Measurements from ENCODE around the gene HK1.
"Not testable (repeated sequence)": the region's sequence is repeated elsewhere in the genome, so short reads cannot be mapped to it uniquely, and the experiment has no call there.

Gene HK1

GRCh38 chr10:69317626-69318105 is 39.4 kb downstream of the HK1 start:
- no peaks in the 10 kb centered on the region for H3K27me3 Mint-ChIP-seq
- H3K27ac Mint-ChIP-seq (ENCODE audit: low read depth) = peak overlapping the region; percentile 71
- H3K36me3 Mint-ChIP-seq (ENCODE audit: insufficient read depth) = peaks cover 4% of the 10 kb centered on the region
- no peaks in the 10 kb centered on the region for H3K9me3 Mint-ChIP-seq
- ATAC-seq (replicated peaks; ENCODE audit: extremely low read depth, poor library complexity, severe bottlenecking) (no peak), DNase-seq (ENCODE audit: low spot score in 2 of 2) (no peak)
- H3K4me3 Mint-ChIP-seq = peak overlapping the region; percentile 98
- peaks cover 40% of the 10 kb centered on the region for H3K4me1 Mint-ChIP-seq

DNA sequence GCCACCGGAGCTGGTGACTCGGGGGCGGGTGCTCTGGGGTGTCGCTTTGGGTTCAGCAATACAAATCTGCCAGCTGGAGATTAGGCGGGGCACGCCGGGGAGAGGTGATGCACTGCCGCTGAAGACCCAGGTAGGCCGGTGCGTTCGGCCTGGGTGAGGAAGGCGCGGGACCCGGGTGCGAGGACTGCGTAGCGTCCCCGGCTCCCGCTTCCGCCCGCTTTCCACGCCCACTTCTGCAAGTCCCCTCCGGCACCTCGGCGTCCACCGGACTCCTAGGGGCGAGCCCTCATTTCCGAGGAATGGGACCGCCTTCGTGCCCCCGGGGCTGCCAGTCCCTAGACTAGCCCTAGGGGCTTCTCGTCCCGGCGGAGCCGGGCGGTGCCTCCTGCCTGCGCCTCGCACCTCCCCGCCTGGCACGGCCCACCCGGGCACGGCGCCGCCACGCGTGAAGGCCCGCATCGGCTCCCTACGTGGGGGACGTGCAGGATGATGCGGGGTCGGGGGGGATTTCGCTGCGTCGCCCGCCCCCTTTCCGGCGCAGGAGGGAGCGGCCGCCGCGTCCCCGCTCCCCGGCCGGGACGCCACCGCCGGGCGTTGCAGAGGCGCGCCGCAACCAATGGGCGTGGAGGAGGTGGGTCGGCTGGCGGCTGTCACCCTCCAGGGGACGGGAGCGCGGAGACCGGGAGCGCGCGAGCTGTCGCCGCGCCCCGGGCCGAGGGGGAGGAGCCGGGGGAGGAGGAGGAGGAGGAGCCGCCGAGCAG is 40.0 kb downstream of the HK1 start:
- H3K4me3 Mint-ChIP-seq = peak overlapping the region; percentile 98
- no peaks in the 10 kb centered on the region for H3K27me3 Mint-ChIP-seq
- no peaks in the 10 kb centered on the region for H3K9me3 Mint-ChIP-seq
- peak; percentile 87 for ATAC-seq (replicated peaks; ENCODE audit: extremely low read depth, poor library complexity, severe bottlenecking)
- H3K36me3 Mint-ChIP-seq (ENCODE audit: insufficient read depth) = peaks cover 2% of the 10 kb centered on the region
- H3K4me1 Mint-ChIP-seq = peaks cover 44% of the 10 kb centered on the region
- DNase-seq (ENCODE audit: low spot score in 2 of 2) = peak; percentile 76 to 87
- peak overlapping the region; percentile 86 for H3K27ac Mint-ChIP-seq (ENCODE audit: low read depth)

GRCh38 chr10:69318867-69319727 is 40.8 kb downstream of the HK1 start:
- Mint-ChIP-seq H3K27me3 (no peaks in the 10 kb centered on the region), H3K4me1 (peaks cover 49% of the 10 kb centered on the region), H3K36me3 (ENCODE audit: insufficient read depth) (peaks cover 2% of the 10 kb centered on the region), H3K9me3 (no peaks in the 10 kb centered on the region), H3K4me3 (peak overlapping the region; percentile 98), H3K27ac (ENCODE audit: low read depth) (peak overlapping the region; percentile 86)
- ATAC-seq (replicated peaks; ENCODE audit: extremely low read depth, poor library complexity, severe bottlenecking) (peak; percentile 26), DNase-seq (ENCODE audit: low spot score in 2 of 2) (peak; percentile 41 to 47)

DNA sequence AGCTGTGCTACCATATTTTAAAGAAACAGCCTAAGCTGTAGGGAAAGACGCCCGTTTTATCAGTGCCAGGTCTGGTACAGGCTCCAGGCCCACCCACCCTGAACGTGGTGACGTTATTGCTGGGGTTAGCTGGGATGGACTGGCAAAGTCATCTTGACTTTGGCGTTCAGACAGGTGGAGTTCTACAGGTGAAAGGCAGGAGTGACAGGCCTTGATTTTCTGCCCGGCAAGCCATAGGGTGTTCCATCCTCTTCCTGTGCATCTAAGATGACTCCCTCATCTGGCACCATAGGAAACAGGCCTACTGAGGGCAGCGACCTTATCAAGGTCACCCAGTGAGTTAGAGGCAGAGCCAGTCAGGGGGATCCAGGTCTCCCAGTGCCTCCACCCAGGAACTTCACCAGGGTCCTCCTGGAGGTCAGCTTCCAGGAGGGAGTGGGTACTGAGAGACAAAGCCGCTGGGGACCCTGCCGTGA is 41.6 kb downstream of the HK1 start:
- no peak for DNase-seq (ENCODE audit: low spot score in 2 of 2)
- H3K27ac Mint-ChIP-seq (ENCODE audit: low read depth) = peak overlapping the region; percentile 86
- no peaks in the 10 kb centered on the region for H3K9me3 Mint-ChIP-seq
- H3K27me3 Mint-ChIP-seq = no peaks in the 10 kb centered on the region
- peaks cover 49% of the 10 kb centered on the region for H3K4me1 Mint-ChIP-seq
- peaks cover 2% of the 10 kb centered on the region for H3K36me3 Mint-ChIP-seq (ENCODE audit: insufficient read depth)
- no peak for ATAC-seq (replicated peaks; ENCODE audit: extremely low read depth, poor library complexity, severe bottlenecking)
- H3K4me3 Mint-ChIP-seq = peak overlapping the region; percentile 98

GRCh38 chr10:69320521-69320920 is 42.2 kb downstream of the HK1 start:
- no peak for DNase-seq (ENCODE audit: low spot score in 2 of 2)
- no peaks in the 10 kb centered on the region for H3K9me3 Mint-ChIP-seq
- peak overlapping the region; percentile 98 for H3K4me3 Mint-ChIP-seq
- H3K27ac Mint-ChIP-seq (ENCODE audit: low read depth) = peak overlapping the region; percentile 86
- H3K27me3 Mint-ChIP-seq = no peaks in the 10 kb centered on the region
- peaks cover 49% of the 10 kb centered on the region for H3K4me1 Mint-ChIP-seq
- peaks cover 4% of the 10 kb centered on the region for H3K36me3 Mint-ChIP-seq (ENCODE audit: insufficient read depth)
- ATAC-seq (replicated peaks; ENCODE audit: extremely low read depth, poor library complexity, severe bottlenecking) = no peak

DNA sequence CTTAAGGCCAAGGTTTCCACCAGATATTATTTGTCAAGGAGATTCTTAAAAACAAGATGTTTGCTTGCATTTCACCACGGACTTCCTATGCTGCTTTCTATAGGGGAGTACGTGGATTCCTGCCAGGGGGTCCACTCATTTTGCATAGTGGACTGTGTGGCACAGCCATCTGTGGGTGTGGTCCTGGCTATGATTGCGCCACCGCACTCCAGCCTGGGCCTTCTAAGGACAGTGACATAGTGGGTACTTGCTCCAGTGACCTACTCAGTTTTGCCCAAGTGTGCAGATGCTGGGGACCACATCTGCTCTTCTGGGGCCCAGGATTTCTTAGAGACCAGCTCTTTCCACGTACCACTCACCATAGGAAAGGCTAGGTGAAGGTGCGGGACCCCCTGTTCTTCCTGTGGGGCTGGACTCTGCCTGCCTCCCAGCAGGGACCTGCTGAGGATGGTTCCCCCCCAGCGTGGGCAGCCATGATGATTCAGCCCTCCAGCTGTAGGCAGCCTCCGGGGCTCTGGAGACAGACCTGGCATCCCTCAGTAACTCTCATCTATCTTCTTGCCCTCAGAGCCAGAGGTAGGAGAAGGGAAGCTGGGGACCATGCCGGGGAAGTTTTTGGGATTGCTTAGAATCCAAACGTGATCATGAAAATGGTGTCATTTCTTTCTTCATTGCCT is 42.9 kb downstream of the HK1 start:
- Mint-ChIP-seq H3K9me3 (no peaks in the 10 kb centered on the region), H3K4me3 (peak overlapping the region; percentile 98), H3K36me3 (ENCODE audit: insufficient read depth) (peaks cover 6% of the 10 kb centered on the region), H3K27ac (ENCODE audit: low read depth) (peak overlapping the region; percentile 10), H3K4me1 (peaks cover 54% of the 10 kb centered on the region), H3K27me3 (no peaks in the 10 kb centered on the region)
- ATAC-seq (replicated peaks; ENCODE audit: extremely low read depth, poor library complexity, severe bottlenecking) = no peak
- no peak for DNase-seq (ENCODE audit: low spot score in 2 of 2)

GRCh38 chr10:69321865-69322264 is 43.6 kb downstream of the HK1 start:
- peaks cover 6% of the 10 kb centered on the region for H3K36me3 Mint-ChIP-seq (ENCODE audit: insufficient read depth)
- H3K27ac Mint-ChIP-seq (ENCODE audit: low read depth) = peak overlapping the region; percentile 10
- no peaks in the 10 kb centered on the region for H3K27me3 Mint-ChIP-seq
- H3K4me3 Mint-ChIP-seq = no peak overlapping the region
- DNase-seq (ENCODE audit: low spot score in 2 of 2) (no peak), ATAC-seq (replicated peaks; ENCODE audit: extremely low read depth, poor library complexity, severe bottlenecking) (no peak)
- H3K4me1 Mint-ChIP-seq = peaks cover 57% of the 10 kb centered on the region
- H3K9me3 Mint-ChIP-seq = no peaks in the 10 kb centered on the region

DNA sequence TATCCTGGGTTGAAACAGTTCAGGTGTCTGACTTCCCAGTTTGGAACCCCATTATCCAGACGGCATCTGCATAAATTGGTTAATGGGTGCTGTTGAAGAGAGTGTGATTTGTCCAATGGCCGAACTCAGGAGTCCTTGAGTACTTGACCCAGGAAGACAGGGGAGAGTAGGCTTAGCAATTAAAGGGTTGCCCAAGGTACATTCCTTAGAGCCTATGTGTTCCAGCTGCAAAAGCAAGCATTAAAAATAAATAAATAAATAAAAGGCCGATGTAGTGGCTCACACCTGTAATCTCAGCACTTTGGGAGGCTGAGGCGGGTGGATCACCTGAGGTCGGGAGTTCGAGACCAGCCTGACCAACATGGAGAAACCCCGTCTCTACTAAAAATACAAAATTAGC is 44.0 kb downstream of the HK1 start:
- H3K4me3 Mint-ChIP-seq; H3K27ac Mint-ChIP-seq (ENCODE audit: low read depth); ATAC-seq (replicated peaks; ENCODE audit: extremely low read depth, poor library complexity, severe bottlenecking); DNase-seq (ENCODE audit: low spot score in 2 of 2); H3K36me3 Mint-ChIP-seq (ENCODE audit: insufficient read depth); H3K9me3 Mint-ChIP-seq; H3K27me3 Mint-ChIP-seq: not testable (repeated sequence)
- peaks cover 57% of the 10 kb centered on the region for H3K4me1 Mint-ChIP-seq

DNA sequence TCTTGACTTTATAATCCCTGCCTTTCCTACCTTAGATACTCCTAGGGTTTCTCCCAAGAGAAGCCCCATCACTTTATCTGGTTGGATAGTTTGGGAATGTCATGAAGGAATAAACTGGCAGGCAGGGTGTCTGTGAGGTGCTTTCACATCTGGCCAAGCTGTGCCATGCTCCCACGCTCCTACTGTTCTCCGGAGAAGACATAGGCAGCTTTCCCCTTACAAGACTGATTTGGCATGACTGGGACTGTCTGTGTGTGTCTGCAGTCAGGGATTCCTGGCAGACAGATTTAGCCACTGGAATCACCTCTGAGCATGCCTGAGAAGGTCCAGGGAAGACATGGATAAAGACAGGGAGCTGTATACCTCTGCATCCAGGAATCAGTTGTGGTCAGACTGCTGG is 45.3 kb downstream of the HK1 start:
- Mint-ChIP-seq H3K4me1 (peaks cover 60% of the 10 kb centered on the region), H3K36me3 (ENCODE audit: insufficient read depth) (peaks cover 6% of the 10 kb centered on the region), H3K4me3 (no peak overlapping the region), H3K9me3 (no peaks in the 10 kb centered on the region), H3K27ac (ENCODE audit: low read depth) (no peak overlapping the region), H3K27me3 (no peaks in the 10 kb centered on the region)
- DNase-seq (ENCODE audit: low spot score in 2 of 2) (no peak), ATAC-seq (replicated peaks; ENCODE audit: extremely low read depth, poor library complexity, severe bottlenecking) (no peak)

DNA sequence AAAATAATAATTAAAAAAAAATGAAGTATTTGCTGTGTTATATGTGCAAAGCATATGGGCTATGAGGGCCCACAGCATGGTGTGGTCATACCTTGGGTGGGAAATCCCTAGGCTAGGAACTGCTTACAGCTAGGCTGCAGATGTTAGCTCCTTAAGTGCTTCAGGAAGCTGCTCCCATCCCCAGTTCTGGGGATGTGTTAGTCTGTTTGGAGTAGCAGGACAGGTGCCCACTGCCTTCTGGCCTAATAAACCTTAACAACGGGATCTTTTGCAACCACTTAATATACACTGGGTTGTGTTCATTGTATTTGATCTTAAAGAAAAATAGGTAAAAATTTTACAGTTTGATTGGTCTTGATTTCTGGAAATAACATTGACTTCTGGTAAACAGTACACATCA is 46.3 kb downstream of the HK1 start:
- H3K9me3 Mint-ChIP-seq = no peaks in the 10 kb centered on the region
- peaks cover 62% of the 10 kb centered on the region for H3K4me1 Mint-ChIP-seq
- DNase-seq (ENCODE audit: low spot score in 2 of 2) (no peak), ATAC-seq (replicated peaks; ENCODE audit: extremely low read depth, poor library complexity, severe bottlenecking) (no peak)
- H3K36me3 Mint-ChIP-seq (ENCODE audit: insufficient read depth) = peaks cover 6% of the 10 kb centered on the region
- H3K27me3 Mint-ChIP-seq = no peaks in the 10 kb centered on the region
- no peak overlapping the region for H3K27ac Mint-ChIP-seq (ENCODE audit: low read depth)
- no peak overlapping the region for H3K4me3 Mint-ChIP-seq

DNA sequence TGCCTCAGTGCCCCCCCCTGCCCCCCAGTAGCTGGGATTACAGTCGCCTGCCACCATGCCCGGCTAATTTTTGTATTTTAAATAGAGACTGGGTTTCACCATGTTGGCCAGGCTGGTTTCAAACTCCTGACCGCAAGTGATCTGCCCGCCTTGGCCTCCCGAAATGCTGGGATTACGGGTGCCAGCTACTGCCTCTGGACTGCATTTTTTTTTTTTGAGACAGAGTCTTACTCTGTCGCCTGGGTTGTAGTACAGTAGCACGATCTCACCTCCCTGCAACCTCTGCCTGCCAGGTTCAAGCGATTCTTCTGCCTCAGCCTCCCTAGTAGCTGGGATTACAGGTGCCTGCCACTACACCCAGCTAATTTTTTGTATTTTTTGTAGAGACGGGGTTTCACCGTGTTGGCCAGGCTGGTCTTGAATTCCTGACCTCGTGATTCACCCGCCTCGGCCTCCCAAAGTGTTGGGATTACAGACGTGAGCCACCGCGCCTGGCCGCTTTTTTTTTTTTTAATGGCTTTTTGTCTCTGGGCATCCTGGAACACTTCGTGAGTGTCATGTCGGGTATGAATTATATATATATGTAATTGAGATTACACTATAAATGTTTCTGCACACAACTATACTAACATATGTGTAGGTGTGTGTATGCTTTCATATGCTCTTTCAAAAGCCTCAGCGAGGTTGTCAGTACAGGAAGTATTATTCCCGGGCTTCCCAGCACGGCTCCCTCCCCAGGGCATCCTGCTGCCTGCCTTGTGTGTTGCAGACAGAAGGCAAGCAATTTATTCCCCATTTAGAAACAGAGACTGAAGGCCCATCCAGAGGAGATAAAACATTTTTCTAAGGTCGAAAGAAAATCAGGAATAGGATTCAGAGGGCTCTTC is 47.6 kb downstream of the HK1 start:
- H3K27me3 Mint-ChIP-seq; DNase-seq (ENCODE audit: low spot score in 2 of 2); H3K36me3 Mint-ChIP-seq (ENCODE audit: insufficient read depth); H3K27ac Mint-ChIP-seq (ENCODE audit: low read depth); H3K4me3 Mint-ChIP-seq; ATAC-seq (replicated peaks; ENCODE audit: extremely low read depth, poor library complexity, severe bottlenecking); H3K9me3 Mint-ChIP-seq: not testable (repeated sequence)
- H3K4me1 Mint-ChIP-seq = peaks cover 60% of the 10 kb centered on the region
